ENCODE measurements around the gene EIF2AK2.

EIF2AK2 gene

GRCh38 chr2:37168217-37168981 lies 11.6 kb upstream of the EIF2AK2 start:
- DNase-seq: peak; percentile 43

DNA sequence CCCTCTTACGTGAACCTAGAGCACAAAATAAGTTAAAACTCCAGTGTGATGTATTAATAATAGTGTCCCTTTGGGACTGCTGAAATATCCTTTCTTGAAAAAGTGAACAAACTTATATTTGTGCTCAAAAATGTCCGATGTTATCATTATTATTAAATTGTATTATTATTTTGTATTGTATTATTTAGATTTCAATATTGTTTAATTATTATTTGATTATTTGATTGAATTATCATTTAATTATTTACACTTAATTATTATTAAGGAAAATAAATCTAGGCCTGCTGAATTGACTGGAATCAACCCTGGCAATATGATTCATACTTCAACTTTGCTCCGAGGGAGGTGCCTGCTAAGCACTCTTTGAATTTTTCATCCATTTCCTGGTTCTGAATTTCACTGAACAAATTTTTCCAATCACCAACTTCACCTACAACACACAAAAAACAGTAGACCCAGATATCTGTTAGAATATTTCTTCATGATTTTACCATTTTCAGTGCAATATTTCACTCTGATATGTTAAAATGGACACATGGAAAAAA lies 10.9 kb upstream of the EIF2AK2 start:
- no peak for DNase-seq

- no peak for DNase-seq
Measured at GRCh38 chr2:37164757-37165156, 8.0 kb upstream of the EIF2AK2 start.

DNA sequence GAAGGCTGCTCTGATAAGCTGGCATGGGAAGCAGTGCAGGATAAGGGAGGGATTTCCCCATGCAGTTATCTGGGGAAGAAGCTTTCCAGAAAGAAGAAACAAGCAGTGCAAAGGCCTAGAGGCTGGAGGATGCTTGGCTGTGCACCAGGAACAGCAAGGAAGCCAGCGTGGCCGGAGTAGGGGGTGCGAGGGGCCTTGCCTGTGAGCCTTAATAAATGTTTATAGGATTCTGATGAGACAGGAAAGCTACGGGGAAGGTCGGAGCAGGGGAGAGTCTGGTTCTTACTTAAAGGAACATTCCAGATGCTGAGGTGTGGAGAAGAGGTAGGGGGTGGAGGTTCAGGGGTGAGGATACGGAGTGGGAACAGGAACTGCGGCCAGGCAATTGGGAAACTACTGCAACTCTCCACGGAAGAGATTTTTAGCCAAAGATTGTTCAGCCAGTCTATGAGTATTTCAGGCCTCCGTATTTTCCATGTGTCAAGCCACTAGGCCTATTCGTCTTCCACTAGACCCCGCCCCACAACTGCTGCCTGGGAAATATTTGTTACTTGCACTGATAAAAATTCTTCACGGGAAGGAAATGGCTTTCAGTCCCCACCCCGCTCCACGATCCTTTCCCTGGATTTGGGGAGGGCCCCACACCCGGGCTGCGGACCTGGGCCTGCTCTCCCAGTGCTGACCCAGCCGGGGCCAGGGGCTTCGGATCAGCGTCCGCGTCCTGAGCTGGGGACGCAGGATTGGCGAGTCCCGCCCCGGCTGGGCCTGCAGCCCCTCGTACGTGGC lies 516 bp downstream of the EIF2AK2 start:
- DNase-seq: peak; percentile 39

GRCh38 chr2:37154785-37155184 lies 2.0 kb downstream of the EIF2AK2 start:
- DNase-seq: no peak

- DNase-seq: no peak
Measured at GRCh38 chr2:37153224-37153623, 3.6 kb downstream of the EIF2AK2 start.

- DNase-seq: peak; percentile 3
Measured at GRCh38 chr2:37149626-37150322, 7.0 kb downstream of the EIF2AK2 start.

DNA sequence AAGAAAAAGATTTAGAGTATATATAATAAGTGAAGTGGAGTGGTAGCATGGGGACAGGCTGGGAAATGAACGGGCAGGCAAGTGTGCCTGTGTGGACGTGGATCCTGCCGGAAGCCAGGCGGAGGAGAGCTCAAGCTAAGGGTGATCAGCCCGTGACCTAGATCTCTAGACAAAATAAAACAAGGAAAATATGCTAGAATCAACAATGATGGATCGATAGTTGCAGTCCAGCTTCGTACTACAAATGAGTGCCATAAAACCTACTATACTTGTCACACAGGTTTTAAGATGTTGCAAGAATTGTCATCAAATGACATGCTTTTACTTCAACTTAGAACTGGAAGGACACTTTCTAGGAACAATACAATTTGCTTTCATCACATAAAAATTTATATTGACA lies 8.5 kb downstream of the EIF2AK2 start:
- no peak for DNase-seq

- DNase-seq: no peak
Measured at GRCh38 chr2:37146062-37146461, 10.7 kb downstream of the EIF2AK2 start.

- no peak for DNase-seq
Measured at GRCh38 chr2:37143974-37144373, 12.8 kb downstream of the EIF2AK2 start.

GRCh38 chr2:37142546-37142945 lies 14.2 kb downstream of the EIF2AK2 start:
- DNase-seq: no peak

GRCh38 chr2:37132914-37133313 lies 23.9 kb downstream of the EIF2AK2 start:
- DNase-seq: no peak

GRCh38 chr2:37125416-37125815 lies 31.4 kb downstream of the EIF2AK2 start:
- no peak for DNase-seq

GRCh38 chr2:37119157-37119556 lies 37.6 kb downstream of the EIF2AK2 start:
- DNase-seq: no peak

DNA sequence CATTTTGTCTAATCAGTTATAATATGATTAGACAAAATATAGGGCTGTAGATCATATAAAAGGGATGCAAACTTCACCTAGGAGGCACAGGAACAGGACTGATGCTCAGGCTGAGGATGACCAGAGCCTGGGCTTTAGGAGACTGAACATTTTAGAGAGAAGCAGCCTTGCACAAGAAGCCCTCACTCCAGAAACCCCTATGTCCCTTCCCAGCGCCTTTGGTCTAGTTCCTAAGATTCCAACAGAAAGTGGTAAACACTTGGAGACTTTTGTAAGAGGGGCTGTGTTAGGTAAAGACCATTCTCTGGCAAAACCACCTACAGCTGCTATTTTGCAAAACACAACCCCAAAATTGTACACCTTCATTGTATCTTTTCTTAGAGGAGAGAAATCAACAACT lies 39.2 kb downstream of the EIF2AK2 start:
- DNase-seq: no peak

DNA sequence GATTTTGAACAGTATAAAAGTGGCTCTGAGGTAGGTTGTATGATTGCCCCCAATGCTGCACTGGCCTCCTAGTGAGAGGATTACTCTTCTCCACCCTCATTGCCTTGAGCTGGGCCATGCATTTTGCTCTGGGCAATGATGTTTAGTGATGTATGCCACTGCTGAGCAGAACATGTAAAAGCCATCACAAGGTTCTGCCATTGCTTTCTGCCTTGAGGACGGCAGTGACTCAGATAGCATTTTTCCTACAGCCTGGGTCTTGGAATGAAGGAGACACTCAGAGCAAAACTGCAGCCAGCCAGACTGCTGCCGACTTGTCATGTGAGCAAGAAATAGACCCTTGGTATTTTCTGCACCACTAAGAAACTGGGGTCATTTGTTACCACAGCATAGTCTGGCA lies 44.8 kb downstream of the EIF2AK2 start:
- DNase-seq: no peak

DNA sequence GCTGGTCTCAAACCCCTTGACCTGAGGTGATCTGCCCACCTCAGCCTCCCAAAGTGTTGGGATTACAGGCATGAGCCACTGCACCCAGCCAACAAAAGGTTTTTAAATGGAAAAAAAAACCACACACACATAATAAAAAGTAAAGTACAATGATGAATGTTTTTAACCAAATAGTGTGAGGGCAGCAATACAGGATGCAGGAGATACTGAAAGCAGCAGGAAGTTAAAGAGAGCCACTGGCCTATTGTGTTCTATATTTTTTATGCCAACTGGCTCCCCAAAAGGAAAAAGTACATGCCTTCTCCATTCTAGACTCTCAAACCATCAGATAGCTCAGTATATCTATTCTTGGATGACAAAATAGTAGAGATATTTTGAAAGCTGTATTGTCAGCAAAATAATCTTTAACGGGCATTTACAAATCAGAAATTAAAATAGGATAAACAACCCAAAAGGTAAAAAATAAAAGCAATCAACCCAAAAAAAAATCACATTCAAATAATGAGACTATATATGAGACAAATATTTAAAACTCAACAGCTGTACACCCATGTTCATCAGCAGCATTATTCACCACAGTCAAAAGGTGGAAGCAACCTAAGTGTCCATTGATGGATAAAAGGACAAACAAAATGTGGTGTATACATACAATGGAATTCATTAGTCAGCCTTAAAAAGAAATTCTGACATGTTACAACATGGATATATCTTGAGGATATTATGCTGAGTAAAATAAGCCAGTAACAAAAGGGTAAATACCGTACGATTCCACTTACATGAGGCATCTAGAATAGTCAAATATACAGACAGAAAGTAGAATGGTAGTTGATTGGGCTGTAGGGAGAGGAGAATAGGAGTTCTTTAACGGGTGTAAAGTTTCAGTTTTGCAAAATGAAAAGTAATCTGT lies 46.2 kb downstream of the EIF2AK2 start:
- DNase-seq: no peak

DNA sequence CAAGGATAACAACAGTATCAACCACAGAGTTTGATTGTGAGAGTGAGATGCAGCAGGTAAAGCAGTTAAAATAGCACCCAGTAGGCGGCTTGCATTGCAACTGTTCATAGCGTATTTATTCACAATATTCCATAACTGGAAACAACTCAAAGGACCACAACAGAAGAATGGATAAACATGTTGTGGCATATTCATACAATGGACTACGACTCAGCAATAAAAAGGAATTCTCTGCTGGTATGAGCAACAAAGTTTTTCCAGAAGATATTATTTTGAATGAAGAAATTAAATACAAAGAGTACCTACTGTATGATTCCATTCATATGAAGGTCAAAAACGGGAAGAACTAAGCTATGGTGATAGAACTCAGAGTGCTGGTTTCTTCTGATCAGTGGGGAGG lies 47.3 kb downstream of the EIF2AK2 start:
- no peak for DNase-seq

DNA sequence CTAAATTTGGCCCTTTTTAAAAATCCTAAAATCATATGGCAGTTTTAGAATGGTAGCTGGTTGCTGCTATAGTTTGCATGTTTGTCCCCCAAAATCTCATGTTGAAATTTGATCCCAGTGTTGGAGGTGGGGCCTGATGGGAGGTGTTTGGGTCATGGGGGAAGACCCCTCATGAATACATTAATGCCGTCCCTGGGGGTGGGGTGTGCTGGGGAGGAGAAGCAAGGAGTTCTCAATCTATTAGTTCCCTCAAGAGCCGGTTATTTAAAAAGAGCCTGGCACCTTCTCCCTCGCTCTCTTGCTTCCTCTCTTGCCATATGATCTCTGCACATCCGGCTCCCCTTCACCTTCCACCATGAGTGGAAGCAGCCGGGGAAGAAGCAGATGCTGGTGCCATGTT lies 51.6 kb downstream of the EIF2AK2 start:
- DNase-seq: no peak

DNA sequence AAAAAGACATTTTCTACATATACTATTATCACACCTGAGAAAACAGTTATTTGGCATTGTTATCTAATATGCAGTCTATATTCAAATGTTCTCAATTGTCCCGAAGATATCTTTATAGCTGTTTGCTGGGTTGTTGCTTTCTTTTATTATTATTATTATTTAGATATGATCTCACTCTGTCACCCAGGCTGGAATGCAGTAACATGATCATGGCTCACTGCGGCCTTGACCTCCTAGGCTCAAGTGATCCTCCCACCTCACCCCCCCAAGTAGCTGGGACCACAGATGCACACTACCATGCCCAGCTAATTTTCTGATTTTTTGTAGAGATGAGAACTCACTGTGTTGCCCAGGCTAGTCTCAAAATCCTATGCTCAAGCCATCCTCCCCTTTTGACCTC lies 52.6 kb downstream of the EIF2AK2 start:
- no peak for DNase-seq

DNA sequence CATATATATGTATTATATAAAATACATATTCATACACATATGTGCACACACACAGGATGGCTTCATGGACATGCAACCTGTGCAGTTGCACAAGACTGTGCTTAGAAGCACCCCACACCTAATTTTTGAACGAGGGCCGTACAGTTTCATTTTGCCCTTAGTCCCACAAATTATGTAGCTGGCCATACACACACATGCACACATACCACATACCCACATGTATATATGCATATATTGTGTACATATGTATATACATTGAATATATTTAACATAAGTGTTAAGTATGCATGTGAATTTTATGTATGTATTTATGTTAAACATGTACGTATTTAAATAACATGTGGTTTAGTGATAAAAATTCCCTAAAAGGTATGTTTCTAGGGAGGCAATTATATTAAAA lies 54.2 kb downstream of the EIF2AK2 start:
- DNase-seq: no peak

DNA sequence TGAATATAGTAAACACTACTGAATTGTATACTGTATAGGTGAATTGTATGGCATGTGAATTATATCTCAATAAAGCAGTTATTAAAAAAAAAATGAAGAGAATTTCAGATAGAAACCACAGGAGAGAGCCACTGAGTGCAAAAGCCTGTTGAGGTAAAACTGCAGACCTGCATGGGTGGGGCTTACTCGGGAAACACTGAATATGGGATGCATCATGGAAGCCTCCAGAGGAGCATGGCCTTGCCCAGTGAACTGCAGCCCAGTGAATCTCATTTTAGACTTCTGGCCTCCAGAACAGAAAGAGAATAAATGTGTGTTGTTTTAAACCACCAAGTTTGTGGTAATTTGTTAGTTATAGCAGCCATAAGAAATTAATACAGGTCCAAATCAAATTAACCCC lies 56.7 kb downstream of the EIF2AK2 start:
- no peak for DNase-seq

All from CD4-positive, alpha-beta T cell treated with Interleukin-6 for 4 hours (primary cell).